SK-N-SH (cell line): ENCODE data around the gene FRAS1.

Experiments used
- FOSL2 ChIP-seq: IDR thresholded peaks from 2 replicates; pipeline ENCODE4 v1.4.0; 2012; ENCODE audit warnings: low read depth, mild to moderate bottlenecking, moderate library complexity, borderline replicate concordance
- POLR2AphosphoS5 ChIP-seq: IDR thresholded peaks from 2 replicates; pipeline ENCODE4 v1.6.1; 2012; ENCODE audit warnings: low read depth, low read length
- RAD21 ChIP-seq: IDR thresholded peaks from 2 replicates; pipeline ENCODE4 v1.6.1; 2012; ENCODE audit warnings: mild to moderate bottlenecking, low read length
- TF ChIP-seq, protein P1 (sequence below): IDR thresholded peaks from 2 replicates; pipeline ENCODE4; 2012
- TF ChIP-seq, protein P2 (sequence below): fragments of 200-600 bp; sonication (generic); IDR thresholded peaks from 2 replicates; pipeline ENCODE4 v1.6.1; 2017; ENCODE audit warnings: antibody characterized with exemption, mild to moderate bottlenecking, moderate library complexity

- no peak for TF ChIP-seq RAD21
- TF ChIP-seq, protein P1, sequence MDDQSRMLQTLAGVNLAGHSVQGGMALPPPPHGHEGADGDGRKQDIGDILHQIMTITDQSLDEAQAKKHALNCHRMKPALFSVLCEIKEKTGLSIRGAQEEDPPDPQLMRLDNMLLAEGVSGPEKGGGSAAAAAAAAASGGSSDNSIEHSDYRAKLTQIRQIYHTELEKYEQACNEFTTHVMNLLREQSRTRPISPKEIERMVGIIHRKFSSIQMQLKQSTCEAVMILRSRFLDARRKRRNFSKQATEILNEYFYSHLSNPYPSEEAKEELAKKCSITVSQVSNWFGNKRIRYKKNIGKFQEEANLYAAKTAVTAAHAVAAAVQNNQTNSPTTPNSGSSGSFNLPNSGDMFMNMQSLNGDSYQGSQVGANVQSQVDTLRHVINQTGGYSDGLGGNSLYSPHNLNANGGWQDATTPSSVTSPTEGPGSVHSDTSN = no peak
- TF ChIP-seq POLR2AphosphoS5 = no peak
- TF ChIP-seq, protein P2, sequence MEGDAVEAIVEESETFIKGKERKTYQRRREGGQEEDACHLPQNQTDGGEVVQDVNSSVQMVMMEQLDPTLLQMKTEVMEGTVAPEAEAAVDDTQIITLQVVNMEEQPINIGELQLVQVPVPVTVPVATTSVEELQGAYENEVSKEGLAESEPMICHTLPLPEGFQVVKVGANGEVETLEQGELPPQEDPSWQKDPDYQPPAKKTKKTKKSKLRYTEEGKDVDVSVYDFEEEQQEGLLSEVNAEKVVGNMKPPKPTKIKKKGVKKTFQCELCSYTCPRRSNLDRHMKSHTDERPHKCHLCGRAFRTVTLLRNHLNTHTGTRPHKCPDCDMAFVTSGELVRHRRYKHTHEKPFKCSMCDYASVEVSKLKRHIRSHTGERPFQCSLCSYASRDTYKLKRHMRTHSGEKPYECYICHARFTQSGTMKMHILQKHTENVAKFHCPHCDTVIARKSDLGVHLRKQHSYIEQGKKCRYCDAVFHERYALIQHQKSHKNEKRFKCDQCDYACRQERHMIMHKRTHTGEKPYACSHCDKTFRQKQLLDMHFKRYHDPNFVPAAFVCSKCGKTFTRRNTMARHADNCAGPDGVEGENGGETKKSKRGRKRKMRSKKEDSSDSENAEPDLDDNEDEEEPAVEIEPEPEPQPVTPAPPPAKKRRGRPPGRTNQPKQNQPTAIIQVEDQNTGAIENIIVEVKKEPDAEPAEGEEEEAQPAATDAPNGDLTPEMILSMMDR = no peak
- no peak for TF ChIP-seq FOSL2
These were observed 193.4 kb downstream of the FRAS1 start for GRCh38 chr4:78250500-78250899.
